ENCODE data around the gene DTNB.
"Not testable (repeated sequence)": the region's sequence is repeated elsewhere in the genome, so short reads cannot be mapped to it uniquely, and the experiment has no call there.

DNA sequence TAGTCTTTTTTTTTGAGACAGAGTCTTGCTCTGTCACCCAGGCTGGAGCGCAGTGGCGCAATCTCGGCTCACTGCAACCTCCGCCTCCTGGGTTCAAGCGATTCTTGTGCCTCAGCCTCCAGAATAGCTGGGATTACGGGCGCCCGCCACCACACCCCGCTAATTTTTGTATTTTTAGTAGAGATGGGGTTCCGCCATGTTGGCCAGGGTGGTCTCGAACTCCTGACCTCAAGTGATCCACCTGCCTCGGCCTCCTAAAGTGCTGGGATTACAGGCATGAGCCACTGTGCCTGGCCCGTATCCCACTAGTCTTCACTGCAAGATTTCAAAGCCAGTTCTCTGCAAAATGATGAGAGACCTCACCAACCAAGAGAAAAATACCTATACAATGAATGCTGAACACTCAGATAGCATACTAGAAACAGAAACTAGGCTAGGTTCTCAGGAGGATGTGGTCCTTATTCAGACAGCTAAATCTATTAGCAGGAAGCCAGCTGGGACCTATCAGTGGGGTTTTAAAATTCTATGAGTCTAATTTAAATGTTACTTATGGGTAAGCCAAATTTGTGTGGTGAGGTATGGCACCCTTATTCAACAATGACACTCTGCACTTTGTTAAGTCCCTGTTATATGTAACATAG is 270.1 kb downstream of the DTNB start:
- TF ChIP-seq, protein P1, sequence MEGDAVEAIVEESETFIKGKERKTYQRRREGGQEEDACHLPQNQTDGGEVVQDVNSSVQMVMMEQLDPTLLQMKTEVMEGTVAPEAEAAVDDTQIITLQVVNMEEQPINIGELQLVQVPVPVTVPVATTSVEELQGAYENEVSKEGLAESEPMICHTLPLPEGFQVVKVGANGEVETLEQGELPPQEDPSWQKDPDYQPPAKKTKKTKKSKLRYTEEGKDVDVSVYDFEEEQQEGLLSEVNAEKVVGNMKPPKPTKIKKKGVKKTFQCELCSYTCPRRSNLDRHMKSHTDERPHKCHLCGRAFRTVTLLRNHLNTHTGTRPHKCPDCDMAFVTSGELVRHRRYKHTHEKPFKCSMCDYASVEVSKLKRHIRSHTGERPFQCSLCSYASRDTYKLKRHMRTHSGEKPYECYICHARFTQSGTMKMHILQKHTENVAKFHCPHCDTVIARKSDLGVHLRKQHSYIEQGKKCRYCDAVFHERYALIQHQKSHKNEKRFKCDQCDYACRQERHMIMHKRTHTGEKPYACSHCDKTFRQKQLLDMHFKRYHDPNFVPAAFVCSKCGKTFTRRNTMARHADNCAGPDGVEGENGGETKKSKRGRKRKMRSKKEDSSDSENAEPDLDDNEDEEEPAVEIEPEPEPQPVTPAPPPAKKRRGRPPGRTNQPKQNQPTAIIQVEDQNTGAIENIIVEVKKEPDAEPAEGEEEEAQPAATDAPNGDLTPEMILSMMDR (conservative IDR thresholded peaks at IDR 0.05; ENCODE audit: low read depth, low read length): not testable (repeated sequence)
- TF ChIP-seq, protein P2, sequence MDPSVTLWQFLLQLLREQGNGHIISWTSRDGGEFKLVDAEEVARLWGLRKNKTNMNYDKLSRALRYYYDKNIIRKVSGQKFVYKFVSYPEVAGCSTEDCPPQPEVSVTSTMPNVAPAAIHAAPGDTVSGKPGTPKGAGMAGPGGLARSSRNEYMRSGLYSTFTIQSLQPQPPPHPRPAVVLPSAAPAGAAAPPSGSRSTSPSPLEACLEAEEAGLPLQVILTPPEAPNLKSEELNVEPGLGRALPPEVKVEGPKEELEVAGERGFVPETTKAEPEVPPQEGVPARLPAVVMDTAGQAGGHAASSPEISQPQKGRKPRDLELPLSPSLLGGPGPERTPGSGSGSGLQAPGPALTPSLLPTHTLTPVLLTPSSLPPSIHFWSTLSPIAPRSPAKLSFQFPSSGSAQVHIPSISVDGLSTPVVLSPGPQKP (IDR thresholded peaks at IDR 0.05; ENCODE audit: borderline replicate concordance, low read depth, low read length): not testable (repeated sequence)
- not testable (repeated sequence) for TF ChIP-seq NFE2L2 (IDR thresholded peaks at IDR 0.05; ENCODE audit: low read depth, low read length); MXI1 (IDR thresholded peaks at IDR 0.05; ENCODE audit: borderline replicate concordance, low read depth, low read length); RCOR1 (IDR thresholded peaks at IDR 0.05; ENCODE audit: insufficient replicate concordance, low read length); POLR2A (IDR thresholded peaks at IDR 0.05; ENCODE audit: low read depth, low read length); RAD21 (IDR thresholded peaks at IDR 0.05; ENCODE audit: low read length); CEBPB (IDR thresholded peaks at IDR 0.05; ENCODE audit: low read depth, low read length)
